Caco-2 (cell line): ENCODE data around the gene UBA1. TPM values are rescaled to one million over a fixed set of nuclear protein-coding genes. Genes with fewer than 3 reads are reported as not detected.

Experiments
- BruUV-seq: library from RNA; stranded (reverse); fragments of 400-500 nt; replicated peaks from 2 replicates; lab custom pipeline; 2021; lab: Mats Ljungman, UMichigan
- CTCF ChIA-PET: fragments of 300-600 bp; sonication (Branson Sonifier 250); formaldehyde crosslinking; loops from one replicate; lab custom pipeline; 2022; ENCODE audit warnings: antibody characterized with exemption; lab: Charles Lee
- POLR2A ChIA-PET: fragments of 300-600 bp; sonication (Branson Sonifier 250); formaldehyde crosslinking; loops from one replicate; lab custom pipeline; 2022; ENCODE audit warnings: antibody characterized with exemption; lab: Charles Lee
- DNase-seq, 2 experiments: peaks; one replicate each; pipeline versions ENCODE4 v3.0.0 to v3.0.0-alpha.2; 2020 to 2022
- H3K27me3 ChIP-seq: replicated peaks from 2 replicates; pipeline ENCODE4 v1.6.0; 2011; ENCODE audit warnings: low read length; ENCODE audit not compliant: control insufficient read depth, insufficient read depth
- H3K36me3 ChIP-seq: 2 replicates; pipeline ENCODE4 v1.5.1; 2011; ENCODE audit warnings: low read length; ENCODE audit not compliant: control insufficient read depth, insufficient read depth
- H3K4me1 ChIP-seq: fragments of 250-450 bp; sonication (Bioruptor Pico); 2 replicates; pipeline ENCODE4 v1.5.1; 2020; ENCODE audit warnings: mild to moderate bottlenecking
- H3K4me3 ChIP-seq: 2 replicates; pipeline ENCODE4 v1.5.1; 2011; ENCODE audit warnings: low read depth, mild to moderate bottlenecking, control low read depth, low read length
- H3K9me3 ChIP-seq: fragments of 250-450 bp; sonication (Bioruptor Pico); 2 replicates; pipeline ENCODE4 v1.5.1; 2020; ENCODE audit warnings: mild to moderate bottlenecking, moderate library complexity
- H3K27ac Mint-ChIP-seq: one replicate; pipeline ENCODE4 v1.8.0; 2022; ENCODE audit warnings: mixed read lengths; ENCODE audit not compliant: unreplicated experiment
- H3K27me3 Mint-ChIP-seq: one replicate; pipeline ENCODE4 v1.8.0; 2022; ENCODE audit warnings: mixed read lengths; ENCODE audit not compliant: insufficient read depth, unreplicated experiment
- H3K36me3 Mint-ChIP-seq: one replicate; pipeline ENCODE4 v1.8.0; 2022; ENCODE audit warnings: mild to moderate bottlenecking, mixed read lengths; ENCODE audit not compliant: insufficient read depth, unreplicated experiment
- H3K4me1 Mint-ChIP-seq: one replicate; pipeline ENCODE4 v1.8.0; 2022; ENCODE audit warnings: low read depth, mixed read lengths; ENCODE audit not compliant: unreplicated experiment
- H3K4me3 Mint-ChIP-seq: one replicate; pipeline ENCODE4 v1.8.0; 2022; ENCODE audit warnings: mild to moderate bottlenecking, moderate library complexity, mixed read lengths; ENCODE audit not compliant: unreplicated experiment
- H3K9me3 Mint-ChIP-seq: one replicate; pipeline ENCODE4 v1.8.0; 2022; ENCODE audit warnings: mixed read lengths; ENCODE audit not compliant: unreplicated experiment
- intact Hi-C: fragments of 100-400 bp; cut with micrococcal nuclease; formaldehyde crosslinking; loops from one replicate; pipeline ENCODE4 v1.10.0; 2022; ENCODE audit not compliant: unreplicated experiment
- total RNA-seq: library from RNA; stranded (reverse); gene quantifications from 2 replicates; pipeline ENCODE4 v1.2.3, GENCODE V29; 2022
- TF ChIP-seq, protein P1 (sequence below), 2 experiments: fragments of 200-600 bp in 1 of 2; IDR thresholded peaks; 1 replicate in 1 of 2; 2 replicates in 1 of 2; pipeline versions ENCODE4 v1.5.1 to v1.8.0; 2011 to 2022; ENCODE audit warnings: antibody characterized with exemption in 1 of 2, control low read depth in 1 of 2, inconsistent platforms in 1 of 2, low read depth in 1 of 2, low read length in 1 of 2, mild to moderate bottlenecking in 1 of 2, moderate library complexity in 1 of 2; ENCODE audit not compliant: insufficient read depth in 1 of 2, severe bottlenecking in 1 of 2, unreplicated experiment in 1 of 2

Gene UBA1
- total RNA-seq, 1 experiment from 2014 or later: 156 TPM

DNA sequence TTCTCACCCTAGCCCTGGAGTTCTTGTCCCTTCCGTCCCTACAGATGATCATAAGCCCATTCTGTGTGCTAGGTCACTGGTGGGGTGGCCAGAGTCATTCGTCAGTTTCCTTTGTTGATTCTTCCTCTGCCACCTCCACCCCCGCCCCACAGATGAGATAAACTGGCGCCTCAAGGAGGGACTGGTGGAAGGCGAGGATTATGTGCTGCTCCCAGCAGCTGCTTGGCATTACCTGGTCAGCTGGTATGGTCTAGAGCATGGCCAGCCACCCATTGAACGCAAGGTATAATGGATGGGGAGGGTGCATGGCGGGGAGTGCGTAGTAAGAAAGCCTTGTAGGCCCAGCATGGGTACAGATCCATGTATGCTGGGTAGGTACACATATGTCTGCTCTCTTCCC lies 45.6 kb downstream of the UBA1 start:
- ChIA-PET POLR2A (no interaction called here), CTCF (no interaction called here)
- Mint-ChIP-seq H3K4me3 (no peak overlapping the region), H3K4me1 (peaks cover 7% of the 10 kb centered on the region), H3K27me3 (no peaks in the 10 kb centered on the region), H3K9me3 (no peaks in the 10 kb centered on the region), H3K27ac (no peak overlapping the region), H3K36me3 (peaks cover 12% of the 10 kb centered on the region)
- no peaks in the 10 kb centered on the region for H3K9me3 ChIP-seq
- BruUV-seq: no TSS peak
- H3K4me1 ChIP-seq: no peaks in the 10 kb centered on the region
- intact Hi-C loops: no loop called here
- TF ChIP-seq, protein P1, sequence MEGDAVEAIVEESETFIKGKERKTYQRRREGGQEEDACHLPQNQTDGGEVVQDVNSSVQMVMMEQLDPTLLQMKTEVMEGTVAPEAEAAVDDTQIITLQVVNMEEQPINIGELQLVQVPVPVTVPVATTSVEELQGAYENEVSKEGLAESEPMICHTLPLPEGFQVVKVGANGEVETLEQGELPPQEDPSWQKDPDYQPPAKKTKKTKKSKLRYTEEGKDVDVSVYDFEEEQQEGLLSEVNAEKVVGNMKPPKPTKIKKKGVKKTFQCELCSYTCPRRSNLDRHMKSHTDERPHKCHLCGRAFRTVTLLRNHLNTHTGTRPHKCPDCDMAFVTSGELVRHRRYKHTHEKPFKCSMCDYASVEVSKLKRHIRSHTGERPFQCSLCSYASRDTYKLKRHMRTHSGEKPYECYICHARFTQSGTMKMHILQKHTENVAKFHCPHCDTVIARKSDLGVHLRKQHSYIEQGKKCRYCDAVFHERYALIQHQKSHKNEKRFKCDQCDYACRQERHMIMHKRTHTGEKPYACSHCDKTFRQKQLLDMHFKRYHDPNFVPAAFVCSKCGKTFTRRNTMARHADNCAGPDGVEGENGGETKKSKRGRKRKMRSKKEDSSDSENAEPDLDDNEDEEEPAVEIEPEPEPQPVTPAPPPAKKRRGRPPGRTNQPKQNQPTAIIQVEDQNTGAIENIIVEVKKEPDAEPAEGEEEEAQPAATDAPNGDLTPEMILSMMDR (IDR thresholded peaks at IDR 0.05; ENCODE audit: insufficient read depth in 1 of 2, low read depth in 1 of 2, low read length in 1 of 2, severe bottlenecking in 1 of 2, unreplicated experiment in 1 of 2): no peak
- H3K36me3 ChIP-seq: no peaks in the 10 kb centered on the region; the same call in 1 of the 2 replicates
- no peak for DNase-seq
- no peak overlapping the region for H3K4me3 ChIP-seq
- H3K27me3 ChIP-seq: no peaks in the 10 kb centered on the region

GRCh38 chrX:47239898-47240545 lies 46.4 kb downstream of the UBA1 start:
- no peak for DNase-seq
- CTCF ChIA-PET: no interaction called here
- Mint-ChIP-seq H3K4me1 (peaks cover 7% of the 10 kb centered on the region), H3K27ac (no peak overlapping the region), H3K4me3 (no peak overlapping the region), H3K27me3 (no peaks in the 10 kb centered on the region), H3K9me3 (no peaks in the 10 kb centered on the region), H3K36me3 (peaks cover 13% of the 10 kb centered on the region)
- no peaks in the 10 kb centered on the region for H3K27me3 ChIP-seq
- no peak overlapping the region for H3K4me3 ChIP-seq
- BruUV-seq: no TSS peak
- POLR2A ChIA-PET: no interaction called here
- H3K36me3 ChIP-seq: no peaks in the 10 kb centered on the region; the same call in 1 of the 2 replicates
- no peaks in the 10 kb centered on the region for H3K9me3 ChIP-seq
- no peaks in the 10 kb centered on the region for H3K4me1 ChIP-seq
- intact Hi-C loops: no loop called here
- TF ChIP-seq, protein P1 (IDR thresholded peaks at IDR 0.05; ENCODE audit: insufficient read depth in 1 of 2, low read depth in 1 of 2, low read length in 1 of 2, severe bottlenecking in 1 of 2, unreplicated experiment in 1 of 2): no peak

- no peak overlapping the region for H3K27ac Mint-ChIP-seq
- ChIA-PET CTCF (no interaction called here), POLR2A (no interaction called here)
- H3K4me3 Mint-ChIP-seq: no peak overlapping the region
- TF ChIP-seq, protein P1 (IDR thresholded peaks at IDR 0.05; ENCODE audit: insufficient read depth in 1 of 2, low read depth in 1 of 2, low read length in 1 of 2, severe bottlenecking in 1 of 2, unreplicated experiment in 1 of 2): no peak
- no TSS peak for BruUV-seq
- no peak for DNase-seq
- peaks cover 2% of the 10 kb centered on the region for H3K4me1 Mint-ChIP-seq
- Histone ChIP-seq H3K27me3 (no peaks in the 10 kb centered on the region), H3K36me3 (no peaks in the 10 kb centered on the region; the same call in 1 of the 2 replicates), H3K4me3 (no peak overlapping the region), H3K4me1 (no peaks in the 10 kb centered on the region), H3K9me3 (no peaks in the 10 kb centered on the region)
- no peaks in the 10 kb centered on the region for H3K9me3 Mint-ChIP-seq
- peaks cover 14% of the 10 kb centered on the region for H3K36me3 Mint-ChIP-seq
- H3K27me3 Mint-ChIP-seq: no peaks in the 10 kb centered on the region
- intact Hi-C loops: no loop called here
These were observed 47.0 kb downstream of the UBA1 start for GRCh38 chrX:47240619-47241018.
